H1 (cell line): ENCODE data around the gene NYAP2.

Source experiments
- EP300 ChIP-seq, 2 experiments: IDR thresholded peaks; 1 replicate in 1 of 2; 2 replicates in 1 of 2; pipeline ENCODE4 v1.6.1; 2011 to 2012; ENCODE audit warnings: low read depth in 2 of 2, low read length in 2 of 2, mild to moderate bottlenecking in 2 of 2, borderline replicate concordance in 1 of 2, inconsistent platforms in 1 of 2, moderate library complexity in 1 of 2
- EZH2 ChIP-seq: fragments of 200-600 bp; sonication (generic); IDR thresholded peaks from 2 replicates; pipeline ENCODE4 v1.7.1; 2012; ENCODE audit warnings: low read depth, mild to moderate bottlenecking, moderate library complexity, low read length, inconsistent platforms; ENCODE audit not compliant: severe bottlenecking
- GTF2F1 ChIP-seq: IDR thresholded peaks from 2 replicates; pipeline ENCODE4 v1.6.1; 2012; ENCODE audit warnings: low read depth, low read length, improper control_type of control experiment, borderline replicate concordance
- KDM1A ChIP-seq: fragments of 200-600, 300-600 bp; sonication (generic); IDR thresholded peaks from 2 replicates; pipeline ENCODE4 v1.7.1; 2016; ENCODE audit warnings: mild to moderate bottlenecking, low read length, borderline replicate concordance
- POLR2A ChIP-seq, 2 experiments: IDR thresholded peaks; 1 replicate in 1 of 2; 2 replicates in 1 of 2; pipeline ENCODE4 v1.6.1; 2011; ENCODE audit warnings: low read depth in 2 of 2, low read length in 2 of 2, mild to moderate bottlenecking in 2 of 2; ENCODE audit errors: control extremely low read depth in 1 of 2
- RAD21 ChIP-seq, 2 experiments: IDR thresholded peaks in 1 of 2; conservative IDR thresholded peaks in 1 of 2; 2 replicates each; pipeline ENCODE4 v1.6.1; 2011; ENCODE audit warnings: low read depth in 2 of 2, low read length in 2 of 2, improper control_type of control experiment in 1 of 2, inconsistent platforms in 1 of 2, mild to moderate bottlenecking in 1 of 2, moderate library complexity in 1 of 2
- TAF1 ChIP-seq: IDR thresholded peaks from 2 replicates; pipeline ENCODE4 v1.6.1; 2011; ENCODE audit warnings: mild to moderate bottlenecking, low read depth, low read length
- YY1 ChIP-seq: IDR thresholded peaks from 2 replicates; pipeline ENCODE4 v1.6.1; 2011; ENCODE audit warnings: low read depth, mild to moderate bottlenecking, low read length
- TF ChIP-seq, protein P1 (sequence below), 3 experiments: IDR thresholded peaks; 1 replicate in 2 of 3; 2 replicates in 1 of 3; pipeline versions ENCODE4 v1.5.1 to v1.6.1; 2011; ENCODE audit warnings: low read length in 3 of 3, mild to moderate bottlenecking in 3 of 3, inconsistent platforms in 2 of 3, low read depth in 1 of 3, moderate library complexity in 1 of 3; ENCODE audit not compliant: insufficient read depth in 1 of 3; ENCODE audit errors: control extremely low read depth in 1 of 3

DNA sequence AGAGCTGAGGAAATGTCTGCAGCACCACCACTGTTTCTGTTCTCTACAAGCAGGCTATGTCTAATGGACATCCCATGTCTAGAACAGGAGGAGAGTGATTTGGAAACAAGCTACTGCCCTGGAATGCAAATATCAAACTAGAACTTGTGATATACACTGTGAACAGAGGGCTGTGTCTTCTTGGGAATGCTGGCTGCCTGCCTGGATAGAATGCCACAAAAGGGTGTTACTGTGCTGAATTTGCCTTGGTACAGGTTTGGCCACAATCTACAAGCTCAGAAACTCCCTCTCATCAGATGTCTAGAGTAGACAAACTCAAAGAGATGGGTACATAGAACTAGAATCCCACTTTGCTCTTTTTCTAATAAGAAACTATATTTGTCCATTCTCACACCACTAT, 170.5 kb downstream of the NYAP2 start:
- no peak for TF ChIP-seq EZH2
- no peak for TF ChIP-seq EP300 (IDR thresholded peaks at IDR 0.05; ENCODE audit: borderline replicate concordance in 1 of 2, low read depth in 2 of 2, low read length in 2 of 2)
- no peak for TF ChIP-seq TAF1
- TF ChIP-seq GTF2F1, result no peak
- TF ChIP-seq, protein P1, sequence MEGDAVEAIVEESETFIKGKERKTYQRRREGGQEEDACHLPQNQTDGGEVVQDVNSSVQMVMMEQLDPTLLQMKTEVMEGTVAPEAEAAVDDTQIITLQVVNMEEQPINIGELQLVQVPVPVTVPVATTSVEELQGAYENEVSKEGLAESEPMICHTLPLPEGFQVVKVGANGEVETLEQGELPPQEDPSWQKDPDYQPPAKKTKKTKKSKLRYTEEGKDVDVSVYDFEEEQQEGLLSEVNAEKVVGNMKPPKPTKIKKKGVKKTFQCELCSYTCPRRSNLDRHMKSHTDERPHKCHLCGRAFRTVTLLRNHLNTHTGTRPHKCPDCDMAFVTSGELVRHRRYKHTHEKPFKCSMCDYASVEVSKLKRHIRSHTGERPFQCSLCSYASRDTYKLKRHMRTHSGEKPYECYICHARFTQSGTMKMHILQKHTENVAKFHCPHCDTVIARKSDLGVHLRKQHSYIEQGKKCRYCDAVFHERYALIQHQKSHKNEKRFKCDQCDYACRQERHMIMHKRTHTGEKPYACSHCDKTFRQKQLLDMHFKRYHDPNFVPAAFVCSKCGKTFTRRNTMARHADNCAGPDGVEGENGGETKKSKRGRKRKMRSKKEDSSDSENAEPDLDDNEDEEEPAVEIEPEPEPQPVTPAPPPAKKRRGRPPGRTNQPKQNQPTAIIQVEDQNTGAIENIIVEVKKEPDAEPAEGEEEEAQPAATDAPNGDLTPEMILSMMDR (IDR thresholded peaks at IDR 0.05; ENCODE audit: control extremely low read depth in 1 of 3, insufficient read depth in 1 of 3, low read depth in 1 of 3, low read length in 3 of 3), result no peak
- no peak for TF ChIP-seq RAD21 (IDR thresholded peaks at IDR 0.05 in 1 of 2, conservative IDR thresholded peaks at IDR 0.05 in 1 of 2; ENCODE audit: low read depth in 2 of 2, low read length in 2 of 2)
- TF ChIP-seq YY1, result no peak
- TF ChIP-seq POLR2A (IDR thresholded peaks at IDR 0.05; ENCODE audit: control extremely low read depth in 1 of 2, low read depth in 2 of 2, low read length in 2 of 2), result no peak
- TF ChIP-seq KDM1A, result no peak
